Uterus (tissue), 4 donors: Measurements from ENCODE around the gene PPEF2. TPM values are rescaled to one million over a fixed set of nuclear protein-coding genes. Genes with fewer than 3 reads are reported as not detected.
"Not testable (repeated sequence)": the region's sequence is repeated elsewhere in the genome, so short reads cannot be mapped to it uniquely, and the experiment has no call there.

Experiments used
- DNase-seq, 2 donors: peaks; one replicate each; pipeline ENCODE4 v3.0.0-alpha.2; 2019 to 2020
- H3K27ac ChIP-seq, 2 donors: fragments of 200-600 bp; sonication (generic); 1 replicate in 1 of 2; 2 replicates in 1 of 2; pipeline ENCODE4 v1.5.1; 2016 to 2018
- H3K27me3 ChIP-seq, 2 donors: fragments of 200-600 bp; sonication (generic); one replicate each; pipeline ENCODE4 v1.5.1; 2018 to 2019; ENCODE audit warnings: control low read depth in 1 of 2
- H3K36me3 ChIP-seq, 2 donors: fragments of 200-600 bp; sonication (generic); one replicate each; pipeline ENCODE4 v1.5.1; 2019; ENCODE audit warnings: control low read depth in 1 of 2
- H3K4me1 ChIP-seq, 2 donors: fragments of 200-600 bp; sonication (generic); one replicate each; pipeline ENCODE4 v1.5.1; 2018 to 2019; ENCODE audit warnings: control low read depth in 1 of 2
- H3K4me3 ChIP-seq, 2 donors: fragments of 200-600 bp; sonication (generic); 1 replicate in 1 of 2; 2 replicates in 1 of 2; pipeline ENCODE4 v1.5.1; 2018 to 2019; ENCODE audit warnings: mild to moderate bottlenecking in 1 of 2
- H3K9me3 ChIP-seq, 2 donors: fragments of 200-600 bp; sonication (generic); one replicate each; pipeline ENCODE4 v1.5.1; 2019; ENCODE audit warnings: control low read depth in 1 of 2
- CTCF ChIP-seq, 4 experiments: fragments of 200-600 bp in 2 of 4; fragments of 450-650 bp in 2 of 4; sonication (generic) in 2 of 4; IDR thresholded peaks; one replicate each; pipeline ENCODE4 v1.5.1; 2016 to 2019; ENCODE audit warnings: antibody characterized with exemption in 4 of 4, mild to moderate bottlenecking in 2 of 4, moderate library complexity in 1 of 4
- POLR2A ChIP-seq, 2 donors: fragments of 450-650 bp; IDR thresholded peaks; one replicate each; pipeline ENCODE4 v1.6.1; 2016; ENCODE audit warnings: antibody characterized with exemption in 2 of 2, mild to moderate bottlenecking in 1 of 2, moderate library complexity in 1 of 2
- intact Hi-C: fragments of 100-400 bp; cut with DNase I; formaldehyde crosslinking; loops from one replicate; pipeline ENCODE4 v1.15.1; 2023; ENCODE audit warnings: low total_unique reads
- total RNA-seq, 4 donors: library from RNA; depleted of rRNA in 3 of 4; stranded (reverse); fragments of >200 nt in 3 of 4; gene quantifications; one replicate each; pipeline versions ENCODE4 v1.1.0 to v1.2.4, GENCODE V29; 2014 to 2023
- donor health status: DM: yes; HTN: yes; CAD: no.

The PPEF2 gene
- total RNA-seq, 4 donors from 2014 or later: 0.09 TPM; not detected in 3

- H3K4me1 ChIP-seq: no peaks in the 10 kb centered on the region
- H3K4me3 ChIP-seq: no peak overlapping the region
- H3K36me3 ChIP-seq: no peaks in the 10 kb centered on the region
- no peak for TF ChIP-seq POLR2A (IDR thresholded peaks at IDR 0.05)
- H3K27ac ChIP-seq: no peak overlapping the region
- intact Hi-C loops: no loop called here
- no peaks in the 10 kb centered on the region for H3K9me3 ChIP-seq
- H3K27me3 ChIP-seq: no peaks in the 10 kb centered on the region
- DNase-seq: no peak
Observed at GRCh38 chr4:75922588-75922987, 20.3 kb upstream of the PPEF2 start.

GRCh38 chr4:75921910-75922309 lies 19.7 kb upstream of the PPEF2 start:
- no peaks in the 10 kb centered on the region for H3K36me3 ChIP-seq
- TF ChIP-seq POLR2A (IDR thresholded peaks at IDR 0.05) (no peak), CTCF (IDR thresholded peaks at IDR 0.05) (no peak)

GRCh38 chr4:75920327-75920726 lies 18.1 kb upstream of the PPEF2 start:
- no peak for TF ChIP-seq POLR2A (IDR thresholded peaks at IDR 0.05)
- no peak for TF ChIP-seq CTCF (IDR thresholded peaks at IDR 0.05)
- Histone ChIP-seq H3K4me1 (no peaks in the 10 kb centered on the region), H3K4me3 (no peak overlapping the region), H3K9me3 (no peaks in the 10 kb centered on the region), H3K36me3 (no peaks in the 10 kb centered on the region), H3K27ac (no peak overlapping the region), H3K27me3 (no peaks in the 10 kb centered on the region)
- intact Hi-C loops: no loop called here
- DNase-seq: no peak

More at GRCh38 chr4:75921910-75922309, 19.7 kb upstream of the PPEF2 start:
- Histone ChIP-seq H3K4me1 (no peaks in the 10 kb centered on the region), H3K9me3 (no peaks in the 10 kb centered on the region), H3K27ac (no peak overlapping the region), H3K27me3 (no peaks in the 10 kb centered on the region), H3K4me3 (no peak overlapping the region)
- intact Hi-C loops: no loop called here
- DNase-seq: no peak

GRCh38 chr4:75919920-75920319 lies 17.7 kb upstream of the PPEF2 start:
- no peaks in the 10 kb centered on the region for H3K27me3 ChIP-seq
- intact Hi-C loops: no loop called here

GRCh38 chr4:75916091-75916661 lies 13.9 kb upstream of the PPEF2 start:
- H3K9me3 ChIP-seq: no peaks in the 10 kb centered on the region
- intact Hi-C loops: no loop called here
- TF ChIP-seq CTCF (IDR thresholded peaks at IDR 0.05) (peak; percentile 36 to 58 (median 42)), POLR2A (IDR thresholded peaks at IDR 0.05) (no peak)
- H3K4me1 ChIP-seq: no peaks in the 10 kb centered on the region
- H3K27me3 ChIP-seq: no peaks in the 10 kb centered on the region
- no peaks in the 10 kb centered on the region for H3K36me3 ChIP-seq
- no peak overlapping the region for H3K4me3 ChIP-seq
- no peak for DNase-seq
- no peak overlapping the region for H3K27ac ChIP-seq

More at GRCh38 chr4:75919920-75920319, 17.7 kb upstream of the PPEF2 start:
- DNase-seq: no peak
- H3K9me3 ChIP-seq: no peaks in the 10 kb centered on the region
- no peak overlapping the region for H3K4me3 ChIP-seq
- no peaks in the 10 kb centered on the region for H3K36me3 ChIP-seq
- H3K27ac ChIP-seq: no peak overlapping the region
- TF ChIP-seq CTCF (IDR thresholded peaks at IDR 0.05) (no peak), POLR2A (IDR thresholded peaks at IDR 0.05) (no peak)
- H3K4me1 ChIP-seq: no peaks in the 10 kb centered on the region

- TF ChIP-seq POLR2A (IDR thresholded peaks at IDR 0.05) (no peak), CTCF (IDR thresholded peaks at IDR 0.05) (no peak)
- H3K9me3 ChIP-seq: no peaks in the 10 kb centered on the region
- no peak overlapping the region for H3K27ac ChIP-seq
- intact Hi-C loops: no loop called here
- H3K4me1 ChIP-seq: no peaks in the 10 kb centered on the region
- H3K27me3 ChIP-seq: no peaks in the 10 kb centered on the region
- DNase-seq: no peak
- no peak overlapping the region for H3K4me3 ChIP-seq
- H3K36me3 ChIP-seq: no peaks in the 10 kb centered on the region
Observed at GRCh38 chr4:75912968-75913367, 10.7 kb upstream of the PPEF2 start.

- DNase-seq, H3K27me3 ChIP-seq, intact Hi-C loops, H3K4me1 ChIP-seq, H3K4me3 ChIP-seq, H3K36me3 ChIP-seq, H3K27ac ChIP-seq, H3K9me3 ChIP-seq: not testable (repeated sequence)
Observed at GRCh38 chr4:75910831-75911230, 8.6 kb upstream of the PPEF2 start.
